ENCODE measurements around the gene GPS1.

The GPS1 gene

GRCh38 chr17:82047914-82048570 is 3.7 kb upstream of the GPS1 start:
- Histone ChIP-seq H3K18ac (ENCODE audit: low read length) (no peak overlapping the region), H3K79me2 (ENCODE audit: control insufficient read depth, insufficient read depth, low read length, poor library complexity) (peaks cover 9% of the 10 kb centered on the region), H3K9ac (ENCODE audit: low read length) (no peak overlapping the region), H3K4me3 (ENCODE audit: low read depth, low read length) (no peak overlapping the region), H3K9me3 (ENCODE audit: insufficient read depth, low read depth, low read length) (peaks cover 7% of the 10 kb centered on the region), H3K14ac (ENCODE audit: low read length) (no peak overlapping the region), H3K27me3 (ENCODE audit: insufficient read depth, low read length) (no peaks in the 10 kb centered on the region), H3K4me2 (ENCODE audit: low read length) (no peak overlapping the region), H3K27ac (ENCODE audit: low read depth, low read length) (no peak overlapping the region), H3K23ac (ENCODE audit: low read length) (no peak overlapping the region), H2BK120ac (ENCODE audit: insufficient read depth, low read length, poor library complexity) (no peak overlapping the region), H2AFZ (ENCODE audit: insufficient read depth, low read length, poor library complexity) (no peak overlapping the region), H3K79me1 (ENCODE audit: low read length) (peaks cover 4% of the 10 kb centered on the region), H2BK12ac (ENCODE audit: low read length) (no peak overlapping the region), H3K4me1 (ENCODE audit: control insufficient read depth in 1 of 2, insufficient read depth in 2 of 2, low read length in 2 of 2) (peaks cover 12 to 14% of the 10 kb centered on the region in 2 experiments), H4K91ac (ENCODE audit: low read depth, low read length) (no peak overlapping the region), H3K36me3 (ENCODE audit: control insufficient read depth in 1 of 2, insufficient read depth in 2 of 2, low read length in 2 of 2) (peaks cover 31 to 37% of the 10 kb centered on the region in 2 experiments), H2BK5ac (ENCODE audit: low read depth, low read length, poor library complexity) (no peak overlapping the region), H3K4ac (ENCODE audit: low read depth, low read length) (no peak overlapping the region), H4K8ac (ENCODE audit: low read depth, low read length) (no peak overlapping the region), H2AK5ac (ENCODE audit: low read length) (no peak overlapping the region), H4K12ac (ENCODE audit: low read depth, low read length) (no peak overlapping the region)
- WGBS (ENCODE audit: extremely low coverage, insufficient coverage, insufficient read length): no CpG with 5 or more reads among the region's 25 CpGs
- no peak for DNase-seq

DNA sequence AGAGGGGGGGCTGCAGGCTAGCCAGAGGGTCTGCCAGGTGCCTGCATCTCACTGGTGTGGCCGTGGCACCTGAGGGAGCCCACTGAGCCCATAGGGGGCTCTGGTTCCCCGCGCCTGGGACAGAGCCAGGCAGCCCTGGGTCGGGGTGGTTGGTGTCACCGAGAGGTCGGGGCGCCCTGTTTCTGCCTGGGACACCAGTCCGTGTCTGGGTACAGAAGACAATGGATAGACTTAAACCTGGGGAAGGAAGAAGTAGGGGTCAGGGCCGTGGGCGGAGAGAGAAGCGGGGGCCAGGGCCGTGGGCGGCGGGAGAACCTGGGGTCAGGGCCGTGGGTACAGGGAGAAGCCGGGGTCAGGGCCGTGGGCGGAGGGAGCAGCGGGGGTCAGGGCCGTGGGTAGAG is 3.1 kb upstream of the GPS1 start:
- peaks cover 7% of the 10 kb centered on the region for H3K9me3 ChIP-seq (ENCODE audit: insufficient read depth, low read depth, low read length)
- peaks cover 9% of the 10 kb centered on the region for H3K79me2 ChIP-seq (ENCODE audit: control insufficient read depth, insufficient read depth, low read length, poor library complexity)
- no peak overlapping the region for H3K4me2 ChIP-seq (ENCODE audit: low read length)
- no peaks in the 10 kb centered on the region for H3K27me3 ChIP-seq (ENCODE audit: insufficient read depth, low read length)
- H4K12ac ChIP-seq (ENCODE audit: low read depth, low read length): no peak overlapping the region
- no peak overlapping the region for H2AFZ ChIP-seq (ENCODE audit: insufficient read depth, low read length, poor library complexity)
- no peak overlapping the region for H4K91ac ChIP-seq (ENCODE audit: low read depth, low read length)
- no peak overlapping the region for H4K8ac ChIP-seq (ENCODE audit: low read depth, low read length)
- WGBS (ENCODE audit: extremely low coverage, insufficient coverage, insufficient read length): no CpG with 5 or more reads among the region's 20 CpGs
- H3K4ac ChIP-seq (ENCODE audit: low read depth, low read length): no peak overlapping the region
- H3K4me1 ChIP-seq (ENCODE audit: control insufficient read depth in 1 of 2, insufficient read depth in 2 of 2, low read length in 2 of 2): peaks cover 14 to 15% of the 10 kb centered on the region in 2 experiments
- no peak overlapping the region for H2BK120ac ChIP-seq (ENCODE audit: insufficient read depth, low read length, poor library complexity)
- H2BK12ac ChIP-seq (ENCODE audit: low read length): no peak overlapping the region
- H3K27ac ChIP-seq (ENCODE audit: low read depth, low read length): no peak overlapping the region
- H3K9ac ChIP-seq (ENCODE audit: low read length): no peak overlapping the region
- peaks cover 4% of the 10 kb centered on the region for H3K79me1 ChIP-seq (ENCODE audit: low read length)
- no peak overlapping the region for H2AK5ac ChIP-seq (ENCODE audit: low read length)
- no peak for DNase-seq
- no peak overlapping the region for H3K14ac ChIP-seq (ENCODE audit: low read length)
- H3K36me3 ChIP-seq (ENCODE audit: control insufficient read depth in 1 of 2, insufficient read depth in 2 of 2, low read length in 2 of 2): peaks cover 35 to 41% of the 10 kb centered on the region in 2 experiments
- no peak overlapping the region for H3K23ac ChIP-seq (ENCODE audit: low read length)
- no peak overlapping the region for H3K18ac ChIP-seq (ENCODE audit: low read length)
- H3K4me3 ChIP-seq (ENCODE audit: low read depth, low read length): no peak overlapping the region
- no peak overlapping the region for H2BK5ac ChIP-seq (ENCODE audit: low read depth, low read length, poor library complexity)

- Histone ChIP-seq H3K4me3 (ENCODE audit: low read depth, low read length) (no peak overlapping the region), H2BK120ac (ENCODE audit: insufficient read depth, low read length, poor library complexity) (no peak overlapping the region), H2BK12ac (ENCODE audit: low read length) (no peak overlapping the region), H4K12ac (ENCODE audit: low read depth, low read length) (no peak overlapping the region), H2BK5ac (ENCODE audit: low read depth, low read length, poor library complexity) (no peak overlapping the region), H3K27ac (ENCODE audit: low read depth, low read length) (no peak overlapping the region), H3K79me1 (ENCODE audit: low read length) (peaks cover 4% of the 10 kb centered on the region), H3K4me1 (ENCODE audit: control insufficient read depth in 1 of 2, insufficient read depth in 2 of 2, low read length in 2 of 2) (peaks cover 14 to 15% of the 10 kb centered on the region in 2 experiments), H3K9ac (ENCODE audit: low read length) (no peak overlapping the region), H4K8ac (ENCODE audit: low read depth, low read length) (no peak overlapping the region), H2AK5ac (ENCODE audit: low read length) (no peak overlapping the region), H3K18ac (ENCODE audit: low read length) (no peak overlapping the region), H3K23ac (ENCODE audit: low read length) (no peak overlapping the region), H3K4ac (ENCODE audit: low read depth, low read length) (no peak overlapping the region), H3K9me3 (ENCODE audit: insufficient read depth, low read depth, low read length) (peaks cover 7% of the 10 kb centered on the region), H2AFZ (ENCODE audit: insufficient read depth, low read length, poor library complexity) (no peak overlapping the region), H4K91ac (ENCODE audit: low read depth, low read length) (no peak overlapping the region), H3K4me2 (ENCODE audit: low read length) (no peak overlapping the region), H3K27me3 (ENCODE audit: insufficient read depth, low read length) (no peaks in the 10 kb centered on the region), H3K36me3 (ENCODE audit: control insufficient read depth in 1 of 2, insufficient read depth in 2 of 2, low read length in 2 of 2) (peaks cover 41 to 46% of the 10 kb centered on the region in 2 experiments), H3K79me2 (ENCODE audit: control insufficient read depth, insufficient read depth, low read length, poor library complexity) (peaks cover 9% of the 10 kb centered on the region), H3K14ac (ENCODE audit: low read length) (no peak overlapping the region)
- WGBS (ENCODE audit: extremely low coverage, insufficient coverage, insufficient read length): no CpG with 5 or more reads among the region's 8 CpGs
- DNase-seq: no peak
These were observed 2.6 kb upstream of the GPS1 start for GRCh38 chr17:82049106-82049505.

DNA sequence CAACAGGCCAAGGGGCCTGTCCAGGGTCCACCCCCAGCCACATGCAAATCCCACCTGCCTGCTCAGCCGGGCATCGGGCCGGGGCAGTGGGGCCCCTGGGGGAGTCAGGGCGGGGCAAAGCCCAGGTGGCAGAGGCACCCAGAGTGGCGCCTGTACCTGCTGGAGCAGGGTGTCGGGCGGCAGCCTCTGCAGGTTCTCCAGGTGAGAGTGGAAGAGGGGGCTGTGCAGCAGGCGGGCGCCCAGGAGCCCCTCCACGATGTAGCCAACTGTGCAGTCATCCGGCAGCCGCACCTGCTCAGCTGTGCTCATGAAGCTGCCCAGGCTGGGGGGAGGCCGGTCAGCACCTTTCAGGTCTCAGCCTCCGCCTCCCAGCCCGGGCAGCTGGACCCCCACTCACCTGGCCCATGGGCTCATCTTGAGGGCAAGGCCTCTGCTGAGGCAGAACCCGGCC is 2.2 kb upstream of the GPS1 start:
- Histone ChIP-seq H2AFZ (ENCODE audit: insufficient read depth, low read length, poor library complexity) (no peak overlapping the region), H3K4me1 (ENCODE audit: control insufficient read depth in 1 of 2, insufficient read depth in 2 of 2, low read length in 2 of 2) (peaks cover 14 to 15% of the 10 kb centered on the region in 2 experiments), H2BK5ac (ENCODE audit: low read depth, low read length, poor library complexity) (no peak overlapping the region), H3K27me3 (ENCODE audit: insufficient read depth, low read length) (no peaks in the 10 kb centered on the region), H3K27ac (ENCODE audit: low read depth, low read length) (no peak overlapping the region), H3K4me2 (ENCODE audit: low read length) (no peak overlapping the region), H3K14ac (ENCODE audit: low read length) (no peak overlapping the region), H3K4ac (ENCODE audit: low read depth, low read length) (no peak overlapping the region), H3K79me1 (ENCODE audit: low read length) (peaks cover 4% of the 10 kb centered on the region), H3K23ac (ENCODE audit: low read length) (no peak overlapping the region), H3K9me3 (ENCODE audit: insufficient read depth, low read depth, low read length) (peaks cover 7% of the 10 kb centered on the region), H2BK12ac (ENCODE audit: low read length) (no peak overlapping the region), H4K12ac (ENCODE audit: low read depth, low read length) (no peak overlapping the region), H4K8ac (ENCODE audit: low read depth, low read length) (no peak overlapping the region), H3K18ac (ENCODE audit: low read length) (no peak overlapping the region), H2BK120ac (ENCODE audit: insufficient read depth, low read length, poor library complexity) (no peak overlapping the region), H3K79me2 (ENCODE audit: control insufficient read depth, insufficient read depth, low read length, poor library complexity) (peaks cover 9% of the 10 kb centered on the region), H3K9ac (ENCODE audit: low read length) (no peak overlapping the region), H2AK5ac (ENCODE audit: low read length) (no peak overlapping the region), H3K4me3 (ENCODE audit: low read depth, low read length) (no peak overlapping the region), H3K36me3 (ENCODE audit: control insufficient read depth in 1 of 2, insufficient read depth in 2 of 2, low read length in 2 of 2) (peaks cover 45 to 50% of the 10 kb centered on the region in 2 experiments), H4K91ac (ENCODE audit: low read depth, low read length) (no peak overlapping the region)
- DNase-seq: no peak
- WGBS (ENCODE audit: extremely low coverage, insufficient coverage, insufficient read length): no CpG with 5 or more reads among the region's 16 CpGs
